T-helper 1 cell treated with Interleukin-12 subunit alpha and Interleukin-12 subunit beta and Interleukin-4 antibody, amounts not matched to agents 30 ng/mL and 1 ng/mL, for 36 hours (primary cell): Measurements from ENCODE around the gene PRR36. TPM values are rescaled to one million over a fixed set of nuclear protein-coding genes. Genes with fewer than 3 reads are reported as not detected.

Experiments
- intact Hi-C: fragments of 100-400 bp; cut with micrococcal nuclease; formaldehyde crosslinking; loops from one replicate; pipeline ENCODE4 v1.15.1; 2024
- total RNA-seq: library from RNA; stranded (reverse); gene quantifications from 2 replicates; pipeline ENCODE4 v1.2.3, GENCODE V29; 2022

Gene PRR36
- total RNA-seq, 1 donor from 2014 or later, result 0.34 TPM

DNA sequence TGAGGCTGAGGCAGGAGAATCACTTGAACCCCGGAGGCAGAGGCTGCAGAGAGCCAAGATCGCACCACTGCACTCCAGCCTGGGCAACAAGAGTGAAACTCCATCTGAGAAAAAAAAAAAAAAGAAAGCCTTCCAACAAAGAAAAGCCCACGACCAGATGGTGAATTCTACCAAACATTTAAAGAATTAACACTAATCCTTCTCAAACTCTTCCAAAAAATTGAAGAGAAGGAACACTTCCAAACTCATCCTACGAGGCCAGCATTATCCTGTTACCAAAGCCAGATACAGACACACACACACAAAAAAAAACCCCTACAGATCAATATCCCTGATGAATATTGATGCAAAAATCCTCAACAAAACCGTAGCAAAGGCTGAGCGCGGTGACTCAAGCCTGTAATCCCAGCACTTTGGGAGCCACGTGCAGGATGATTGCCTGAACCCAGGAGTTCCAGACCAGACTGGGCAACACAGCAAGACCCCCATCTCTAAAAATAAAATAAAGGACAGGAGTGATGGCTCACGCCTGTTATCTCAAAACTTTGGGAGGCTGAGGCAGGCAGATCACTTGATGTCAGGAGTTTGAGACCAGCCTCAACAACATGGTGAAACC lies 50.4 kb downstream of the PRR36 start:
- intact Hi-C loops, result no loop called here

DNA sequence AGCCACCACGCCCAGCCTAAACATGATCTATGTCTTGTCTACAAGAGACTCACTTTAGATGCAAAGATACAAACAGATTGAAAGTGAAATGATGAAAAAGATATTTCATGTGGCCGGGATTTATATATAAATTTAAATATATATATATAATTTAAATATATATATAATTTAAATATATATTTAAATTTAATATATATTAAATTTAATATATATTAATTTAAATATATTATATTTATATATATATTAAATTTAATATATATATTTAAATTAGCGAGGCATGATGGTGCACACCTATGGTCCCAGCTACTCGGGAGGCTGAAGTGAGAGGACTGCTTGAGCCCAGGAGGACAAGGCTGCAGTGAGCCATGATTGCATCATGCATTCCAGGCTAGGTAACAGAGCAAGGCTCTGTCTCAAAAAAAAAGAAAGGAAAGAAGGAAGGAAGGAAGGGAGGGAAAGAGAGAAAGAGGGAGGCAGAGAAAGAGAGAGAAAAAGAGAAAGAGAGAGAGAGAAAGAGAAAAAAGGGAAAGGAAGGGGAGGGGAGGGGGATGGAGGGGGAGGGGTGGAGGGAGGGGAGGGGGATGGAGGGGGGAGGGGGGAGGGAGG lies 51.2 kb downstream of the PRR36 start:
- intact Hi-C loops, result no loop called here

DNA sequence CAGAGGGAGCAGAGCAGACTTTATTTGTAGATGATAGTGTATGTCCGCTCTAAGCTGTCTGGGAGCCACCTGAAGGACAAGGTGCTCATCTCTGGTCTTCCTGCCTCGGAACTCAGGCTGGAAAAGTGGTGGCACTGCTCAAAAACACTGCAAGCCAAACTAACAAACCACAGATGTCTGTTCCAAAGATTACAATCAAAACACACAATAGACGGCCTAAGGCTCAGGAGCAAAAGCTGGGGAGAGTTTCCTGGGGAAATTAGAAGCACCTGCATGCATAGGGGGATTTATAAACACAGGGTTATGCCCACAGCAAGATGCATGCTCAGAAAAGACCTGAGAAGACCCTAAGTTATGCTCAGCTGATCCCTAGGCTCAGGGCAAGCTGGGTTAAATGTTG lies 53.6 kb downstream of the PRR36 start:
- intact Hi-C loops, result no loop called here

DNA sequence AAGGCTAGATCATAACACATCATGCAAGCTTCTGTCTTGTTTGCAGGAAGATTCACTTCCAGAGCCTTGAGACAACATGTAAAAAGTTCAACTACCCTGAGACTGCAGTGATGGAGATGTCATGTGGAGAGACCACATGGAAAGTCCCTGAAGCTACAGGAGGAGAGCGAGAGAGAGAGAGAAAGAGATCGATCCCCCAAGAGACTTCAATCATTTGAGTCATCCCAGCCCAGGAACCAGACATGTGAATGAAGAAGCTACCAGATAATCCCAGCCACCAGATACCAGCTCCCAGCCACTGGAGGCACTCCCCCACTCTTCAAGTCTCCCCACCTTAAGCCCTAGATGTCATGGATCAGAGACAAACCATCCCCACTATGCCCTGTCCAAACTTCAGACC lies 54.9 kb downstream of the PRR36 start:
- intact Hi-C loops, result no loop called here

DNA sequence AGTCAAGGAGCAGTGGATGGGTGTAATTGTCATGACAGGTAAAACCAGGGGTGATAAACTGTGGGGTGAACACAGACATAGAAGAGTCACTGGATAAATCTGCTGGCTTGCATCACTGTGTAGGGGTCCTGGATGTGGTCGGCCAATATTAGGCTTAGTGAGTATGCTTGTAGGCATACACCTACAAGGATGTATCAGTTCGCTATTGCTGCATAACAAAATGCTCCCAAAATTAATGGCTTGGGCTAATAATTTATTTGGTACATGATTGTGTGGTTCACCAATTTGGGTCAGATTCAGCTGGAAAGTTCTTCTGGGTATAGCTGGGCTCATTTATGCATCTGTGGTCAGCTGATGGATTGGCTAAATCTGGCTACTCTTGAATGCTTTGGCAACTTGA lies 55.4 kb downstream of the PRR36 start:
- intact Hi-C loops, result no loop called here

Other genes with a start within 250 kb of the PRR36 start
- gene XAB2, start 244.8 kb downstream of the PRR36 start, total RNA-seq, result 46.1 and 47.0 TPM in 2 replicates
- gene PET100, start 244.6 kb downstream of the PRR36 start, total RNA-seq, result 119 and 124 TPM in 2 replicates
- 1.7 and 1.9 TPM in 2 replicates for gene PCP2, start 240.7 kb downstream of the PRR36 start, total RNA-seq
- 148 and 152 TPM in 2 replicates for gene STXBP2, start 237.3 kb downstream of the PRR36 start, total RNA-seq
- gene RETN, start 205.3 kb downstream of the PRR36 start, total RNA-seq, result not detected in 2 replicates
- not detected in 2 replicates for gene MCEMP1, start 197.3 kb downstream of the PRR36 start, total RNA-seq
- 77.3 and 82.9 TPM in 2 replicates for gene TRAPPC5, start 193.6 kb downstream of the PRR36 start, total RNA-seq
- gene FCER2, start 172.3 kb downstream of the PRR36 start, total RNA-seq, result not detected in 2 replicates
- gene CLEC4G, start 142.3 kb downstream of the PRR36 start, total RNA-seq, result not detected in 2 replicates
- not detected in 2 replicates for gene CD209, start 126.9 kb downstream of the PRR36 start, total RNA-seq
- not detected in 2 replicates for gene CLEC4M, start 111.1 kb downstream of the PRR36 start, total RNA-seq
- gene EVI5L, start 44.2 kb downstream of the PRR36 start, total RNA-seq, result 9.1 and 9.6 TPM in 2 replicates
- not detected in 2 replicates for gene LRRC8E, start 14.1 kb upstream of the PRR36 start, total RNA-seq
- gene MAP2K7, start 29.5 kb upstream of the PRR36 start, total RNA-seq, result 45.6 and 48.7 TPM in 2 replicates
- 4.6 TPM in 2 replicates for gene TGFBR3L, start 40.4 kb upstream of the PRR36 start, total RNA-seq
- 22.5 and 28.5 TPM in 2 replicates for gene SNAPC2, start 45.9 kb upstream of the PRR36 start, total RNA-seq
- gene CTXN1, start 51.7 kb upstream of the PRR36 start, total RNA-seq, result not detected in 2 replicates
- 67.4 and 73.7 TPM in 2 replicates for gene TIMM44, start 69.3 kb upstream of the PRR36 start, total RNA-seq
- 119 and 128 TPM in 2 replicates for gene ELAVL1, start 131.3 kb upstream of the PRR36 start, total RNA-seq
- 0.59 and 0.91 TPM in 2 replicates for gene CCL25, start 178.4 kb upstream of the PRR36 start, total RNA-seq